GM12878 (cell line): ENCODE results near the gene METTL16. TPM values are rescaled to one million over a fixed set of nuclear protein-coding genes. Genes with fewer than 3 reads are reported as not detected.
A peak's percentile ranks its signal among the peaks of the same experiment; 100 is the strongest.

Experiments used
- ATAC-seq: fragments of 200-7000 bp; cut with Tn5 transposase; 3 replicates; pipeline ENCODE4 v1.9.1; 2020; ENCODE audit warnings: mild to moderate bottlenecking, moderate library complexity
- BruUV-seq: library from RNA; stranded (reverse); fragments of 400-500 nt; replicated peaks from 2 replicates; lab custom pipeline; 2021; lab: Mats Ljungman, UMichigan
- CTCF ChIA-PET: fragments of 300-600 bp; sonication (Branson Sonifier 250); formaldehyde crosslinking; extraction: SDS; loops from one replicate; lab custom pipeline; 2021; ENCODE audit warnings: inconsistent platforms; lab: Yijun Ruan, JAX
- POLR2A ChIA-PET: fragments of 350-600 bp; formaldehyde crosslinking; extraction: SDS; loops from one replicate; lab custom pipeline; 2021; ENCODE audit warnings: inconsistent platforms; lab: Charles Lee
- RAD21 ChIA-PET: fragments of 300-600 bp; sonication (Branson Sonifier 250); formaldehyde crosslinking; loops from one replicate; lab custom pipeline; 2023; ENCODE audit warnings: antibody characterized with exemption; ENCODE audit not compliant: unreplicated experiment; lab: Charles Lee
- SMC1A ChIA-PET: fragments of 300-600 bp; sonication (Branson Sonifier 250); formaldehyde crosslinking; loops from one replicate; lab custom pipeline; 2023; ENCODE audit not compliant: unreplicated experiment, uncharacterized antibody; lab: Charles Lee
- DNase-seq: peaks from one replicate; pipeline ENCODE4 v3.0.0-alpha.2; 2011; ENCODE audit warnings: low read depth, low spot score
- FAIRE-seq: peaks from 3 replicates; lab custom pipeline; 2011; peaks lifted over from hg19 to GRCh38; lab: Jason Lieb, UNC
- H2AFZ ChIP-seq: 2 replicates; pipeline ENCODE4 v1.6.0; 2011; ENCODE audit warnings: low read depth, low read length, control low read depth; ENCODE audit not compliant: control insufficient read depth
- H3K27ac ChIP-seq: 2 replicates; pipeline ENCODE4 v1.5.1; 2011; ENCODE audit warnings: control low read depth; ENCODE audit not compliant: control insufficient read depth, insufficient read depth
- H3K27me3 ChIP-seq, 2 experiments: replicated peaks in 1 of 2; 2 replicates each; pipeline versions ENCODE4 v1.6.0 to v1.6.1; 2011; ENCODE audit warnings: low read length in 1 of 2; ENCODE audit not compliant: control insufficient read depth in 2 of 2, insufficient read depth in 2 of 2
- H3K36me3 ChIP-seq, 2 experiments: 2 replicates each; pipeline ENCODE4 v1.5.1; 2011; ENCODE audit warnings: low read length in 1 of 2; ENCODE audit not compliant: control insufficient read depth in 2 of 2, insufficient read depth in 2 of 2
- H3K4me1 ChIP-seq: 2 replicates; pipeline ENCODE4 v1.6.1; 2011; ENCODE audit warnings: mild to moderate bottlenecking, low read length, moderate library complexity, mixed read lengths; ENCODE audit not compliant: control insufficient read depth, insufficient read depth
- H3K4me2 ChIP-seq: 2 replicates; pipeline ENCODE4 v1.6.0; 2011; ENCODE audit warnings: control low read depth; ENCODE audit not compliant: control insufficient read depth, insufficient read depth
- H3K4me3 ChIP-seq: fragments of 200-600 bp; sonication (generic); 2 replicates; pipeline ENCODE4 v1.5.1; 2016
- H3K79me2 ChIP-seq: 2 replicates; pipeline ENCODE4 v1.6.0; 2011; ENCODE audit warnings: low read length; ENCODE audit not compliant: control insufficient read depth, insufficient read depth
- H3K9ac ChIP-seq: 2 replicates; pipeline ENCODE4 v1.8.0; 2011; ENCODE audit warnings: low read length, control low read depth, mixed read lengths; ENCODE audit not compliant: control insufficient read depth, insufficient read depth
- H3K9me3 ChIP-seq: replicated peaks from 3 replicates; pipeline ENCODE4 v1.5.1; 2011; ENCODE audit warnings: mild to moderate bottlenecking, low read length; ENCODE audit not compliant: control insufficient read depth, insufficient read depth
- H4K20me1 ChIP-seq: 2 replicates; pipeline ENCODE4 v1.6.0; 2011; ENCODE audit not compliant: control insufficient read depth, insufficient read depth
- MYC ChIP-seq: IDR thresholded peaks from 2 replicates; pipeline ENCODE4 v1.6.1; 2011; ENCODE audit warnings: mild to moderate bottlenecking, low read length, moderate library complexity, inconsistent platforms; ENCODE audit not compliant: insufficient read depth, insufficient replicate concordance, insufficient read length, severe bottlenecking
- PAX5 ChIP-seq: IDR thresholded peaks from 2 replicates; pipeline ENCODE4 v1.6.1; 2011; ENCODE audit warnings: low read depth, low read length, borderline replicate concordance
- POLR2A ChIP-seq: IDR thresholded peaks from 2 replicates; pipeline ENCODE4 v1.6.1; 2011; ENCODE audit warnings: low read depth, mild to moderate bottlenecking, low read length
- WGBS: methylation state at CpG from one replicate; pipeline ENCODE4 v1.1.6; 2016; ENCODE audit warnings: low lambda C conversion rate; ENCODE audit not compliant: insufficient replicate concordance, insufficient coverage; ENCODE audit errors: missing lambda C conversion rate; 5-methylcytosine and 5-hydroxymethylcytosine counted together
- in situ Hi-C: fragments of 300-500 bp; cut with MboI; formaldehyde crosslinking; loops from 9 replicates; pipeline ENCODE4 v1.14.3; 2018; ENCODE audit warnings: mixed read lengths
- intact Hi-C: fragments of 100-400 bp; cut with micrococcal nuclease; formaldehyde crosslinking; loops from one replicate; pipeline ENCODE4 v1.14.2; 2022; ENCODE audit not compliant: unreplicated experiment
- polyA plus RNA-seq, 11 experiments: library from polyadenylated mRNA; depleted of rRNA in 4 of 11; unstranded in 6 of 11; stranded (reverse) in 5 of 11; fragments of >200 nt; fragmentation: Nextera tagmentation in 4 of 11; fragmentation: Illumina TruSeq in 1 of 11; extraction: Ambion mirVana in 4 of 11; extraction: Trizol in 1 of 11; gene quantifications; 1 replicate in 1 of 11; 2 replicates in 10 of 11; pipeline versions ENCODE4 v1.2.1 to v1.2.3, GENCODE V29; 2011 to 2016; ENCODE audit warnings: inconsistent platforms in 2 of 11, missing spikeins in 2 of 11, low read depth in 1 of 11
- total RNA-seq, 4 experiments: library from RNA; depleted of rRNA in 3 of 4; stranded (reverse); fragments of >200 nt in 3 of 4; fragmentation: Illumina TruSeq in 1 of 4; extraction: Trizol in 1 of 4; gene quantifications; 2 replicates each; pipeline versions ENCODE4 v1.2.1 to v1.2.3, GENCODE V29; 2013 to 2021

The METTL16 gene
- total and polyA plus RNA-seq, 10 of the 15 experiments (the other 5 are each of a cell fraction or from before 2014, with no cell fraction given), result 15.6 to 34.3 (median 23.7) TPM

DNA sequence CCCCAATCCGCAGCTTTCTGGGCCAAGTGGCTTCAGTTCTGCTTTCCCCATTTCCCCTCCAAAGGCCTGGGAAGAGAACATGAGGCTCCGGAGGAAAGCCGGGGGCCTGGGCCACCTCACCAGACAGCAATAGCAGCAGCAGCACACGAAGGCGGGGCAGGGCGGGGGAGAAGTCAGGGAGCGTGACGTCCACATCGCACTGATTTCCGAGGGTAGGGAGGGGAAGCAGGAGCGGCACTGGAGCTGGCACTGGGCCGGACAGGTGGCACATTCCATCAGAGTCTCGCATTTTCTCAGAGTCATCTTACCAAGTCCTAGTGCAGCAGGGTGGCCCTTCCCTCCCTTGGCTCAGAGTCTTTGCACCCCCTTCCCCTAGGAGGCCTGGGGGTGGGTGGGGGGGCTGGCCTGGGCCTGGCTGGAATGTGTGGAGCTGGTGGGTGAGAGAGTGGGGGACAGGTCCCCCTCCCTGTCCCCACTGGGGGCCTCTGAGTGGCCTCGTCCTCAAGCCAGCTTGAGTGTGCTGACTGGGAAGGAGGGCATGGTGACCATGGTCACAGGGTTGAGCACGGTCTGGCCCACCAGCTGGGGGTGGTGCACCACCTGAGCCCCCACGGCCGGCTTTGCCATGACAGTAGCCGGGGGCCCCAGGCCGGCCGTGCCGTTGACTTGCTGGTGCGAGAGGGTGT lies 125.1 kb downstream of the METTL16 start:
- no TSS peak for BruUV-seq
- no peak overlapping the region for H3K9ac ChIP-seq
- ChIA-PET POLR2A (no interaction called here), SMC1A (interaction anchor here (10.7 kb wide), 1 partner anchor 29 kb away, joined by 364 read pairs; no protein-coding TSS in a partner anchor), CTCF (interaction anchor here (12.3 kb wide), 1 partner anchor 28 kb away, joined by 597 read pairs; no protein-coding TSS in a partner anchor), RAD21 (no interaction called here)
- H2AFZ ChIP-seq, result no peak overlapping the region
- no peak overlapping the region for H3K27ac ChIP-seq
- no peaks in the 10 kb centered on the region for H4K20me1 ChIP-seq
- H3K9me3 ChIP-seq, result no peaks in the 10 kb centered on the region
- no peaks in the 10 kb centered on the region for H3K27me3 ChIP-seq
- intact Hi-C loops, result no loop called here
- H3K4me2 ChIP-seq, result no peak overlapping the region
- H3K4me1 ChIP-seq, result peaks cover 4% of the 10 kb centered on the region; the same call in 1 of the 2 replicates
- H3K36me3 ChIP-seq, result peaks cover 4 to 7% of the 10 kb centered on the region in 2 experiments; a peak in 2 of 4 replicates
- 90% methylated on average over 22 of the region's 22 CpGs for WGBS
- TF ChIP-seq MYC (no peak), PAX5 (0 out of 2 replicates have a peak, but pooled peaks have one; percentile 25), POLR2A (0 out of 2 replicates have a peak, but pooled peaks have one; percentile 16)
- H3K4me3 ChIP-seq, result no peak overlapping the region
- H3K79me2 ChIP-seq, result no peaks in the 10 kb centered on the region; the same call in 1 of the 2 replicates
- in situ Hi-C loops, result no loop called here
- no peak for FAIRE-seq
- ATAC-seq, result no peak
- no peak for DNase-seq
